Measurements from ENCODE around the gene SLC3A2.

DNA sequence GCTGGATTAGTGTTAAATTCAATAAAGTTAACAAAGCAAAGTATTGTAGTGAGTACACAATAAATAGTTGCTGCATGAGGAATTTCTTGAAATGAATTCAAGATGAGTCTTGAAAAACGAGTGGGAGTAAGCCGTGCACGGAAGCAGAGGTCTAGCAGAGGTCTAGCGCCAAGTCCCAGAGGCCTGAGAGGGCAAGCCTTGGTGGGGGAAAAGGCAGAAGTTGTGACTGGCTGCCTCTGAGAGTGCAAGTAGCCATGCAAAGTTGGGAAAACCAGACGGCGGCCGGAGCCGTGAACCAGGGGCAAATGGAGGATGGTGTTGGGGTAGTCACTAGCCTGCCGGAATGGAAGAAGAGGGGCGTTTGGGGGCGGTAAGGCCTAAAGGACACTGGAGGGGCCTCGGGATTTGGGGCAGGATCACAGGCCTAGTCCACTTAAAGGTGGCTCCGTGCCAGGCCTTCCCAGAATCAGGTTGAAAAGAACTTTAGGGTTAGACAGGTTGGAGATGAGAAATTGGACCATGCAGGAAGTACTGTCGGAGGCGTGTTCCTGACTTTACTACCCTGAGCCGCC lies 379 bp upstream of the SLC3A2 start:
- TF ChIP-seq, protein P1, sequence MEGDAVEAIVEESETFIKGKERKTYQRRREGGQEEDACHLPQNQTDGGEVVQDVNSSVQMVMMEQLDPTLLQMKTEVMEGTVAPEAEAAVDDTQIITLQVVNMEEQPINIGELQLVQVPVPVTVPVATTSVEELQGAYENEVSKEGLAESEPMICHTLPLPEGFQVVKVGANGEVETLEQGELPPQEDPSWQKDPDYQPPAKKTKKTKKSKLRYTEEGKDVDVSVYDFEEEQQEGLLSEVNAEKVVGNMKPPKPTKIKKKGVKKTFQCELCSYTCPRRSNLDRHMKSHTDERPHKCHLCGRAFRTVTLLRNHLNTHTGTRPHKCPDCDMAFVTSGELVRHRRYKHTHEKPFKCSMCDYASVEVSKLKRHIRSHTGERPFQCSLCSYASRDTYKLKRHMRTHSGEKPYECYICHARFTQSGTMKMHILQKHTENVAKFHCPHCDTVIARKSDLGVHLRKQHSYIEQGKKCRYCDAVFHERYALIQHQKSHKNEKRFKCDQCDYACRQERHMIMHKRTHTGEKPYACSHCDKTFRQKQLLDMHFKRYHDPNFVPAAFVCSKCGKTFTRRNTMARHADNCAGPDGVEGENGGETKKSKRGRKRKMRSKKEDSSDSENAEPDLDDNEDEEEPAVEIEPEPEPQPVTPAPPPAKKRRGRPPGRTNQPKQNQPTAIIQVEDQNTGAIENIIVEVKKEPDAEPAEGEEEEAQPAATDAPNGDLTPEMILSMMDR (IDR thresholded peaks at IDR 0.05): no peak
- no peak for TF ChIP-seq POLR2A (IDR thresholded peaks at IDR 0.05)

Data from uterus (tissue), 2 donors.